GM12878 (cell line): ENCODE data around the gene ENOX1. TPM values are rescaled to one million over a fixed set of nuclear protein-coding genes. Genes with fewer than 3 reads are reported as not detected.

ENCODE experiments used
- ATAC-seq: fragments of 200-7000 bp; cut with Tn5 transposase; 3 replicates; pipeline ENCODE4 v1.9.1; 2020; ENCODE audit warnings: mild to moderate bottlenecking, moderate library complexity
- BruUV-seq: library from RNA; stranded (reverse); fragments of 400-500 nt; replicated peaks from 2 replicates; lab custom pipeline; 2021; lab: Mats Ljungman, UMichigan
- CTCF ChIA-PET: fragments of 300-600 bp; sonication (Branson Sonifier 250); formaldehyde crosslinking; extraction: SDS; loops from one replicate; lab custom pipeline; 2021; ENCODE audit warnings: inconsistent platforms; lab: Yijun Ruan, JAX
- POLR2A ChIA-PET: fragments of 350-600 bp; formaldehyde crosslinking; extraction: SDS; loops from one replicate; lab custom pipeline; 2021; ENCODE audit warnings: inconsistent platforms; lab: Charles Lee
- RAD21 ChIA-PET: fragments of 300-600 bp; sonication (Branson Sonifier 250); formaldehyde crosslinking; loops from one replicate; lab custom pipeline; 2023; ENCODE audit warnings: antibody characterized with exemption; ENCODE audit not compliant: unreplicated experiment; lab: Charles Lee
- SMC1A ChIA-PET: fragments of 300-600 bp; sonication (Branson Sonifier 250); formaldehyde crosslinking; loops from one replicate; lab custom pipeline; 2023; ENCODE audit not compliant: unreplicated experiment, uncharacterized antibody; lab: Charles Lee
- DNase-seq: peaks from one replicate; pipeline ENCODE4 v3.0.0-alpha.2; 2011; ENCODE audit warnings: low read depth, low spot score
- FAIRE-seq: peaks from 3 replicates; lab custom pipeline; 2011; peaks lifted over from hg19 to GRCh38; lab: Jason Lieb, UNC
- H2AFZ ChIP-seq: 2 replicates; pipeline ENCODE4 v1.6.0; 2011; ENCODE audit warnings: low read depth, low read length, control low read depth; ENCODE audit not compliant: control insufficient read depth
- H3K27ac ChIP-seq: 2 replicates; pipeline ENCODE4 v1.5.1; 2011; ENCODE audit warnings: control low read depth; ENCODE audit not compliant: control insufficient read depth, insufficient read depth
- H3K27me3 ChIP-seq, 2 experiments: replicated peaks in 1 of 2; 2 replicates each; pipeline versions ENCODE4 v1.6.0 to v1.6.1; 2011; ENCODE audit warnings: low read length in 1 of 2; ENCODE audit not compliant: control insufficient read depth in 2 of 2, insufficient read depth in 2 of 2
- H3K36me3 ChIP-seq, 2 experiments: 2 replicates each; pipeline ENCODE4 v1.5.1; 2011; ENCODE audit warnings: low read length in 1 of 2; ENCODE audit not compliant: control insufficient read depth in 2 of 2, insufficient read depth in 2 of 2
- H3K4me1 ChIP-seq: 2 replicates; pipeline ENCODE4 v1.6.1; 2011; ENCODE audit warnings: mild to moderate bottlenecking, low read length, moderate library complexity, mixed read lengths; ENCODE audit not compliant: control insufficient read depth, insufficient read depth
- H3K4me2 ChIP-seq: 2 replicates; pipeline ENCODE4 v1.6.0; 2011; ENCODE audit warnings: control low read depth; ENCODE audit not compliant: control insufficient read depth, insufficient read depth
- H3K4me3 ChIP-seq: fragments of 200-600 bp; sonication (generic); 2 replicates; pipeline ENCODE4 v1.5.1; 2016
- H3K79me2 ChIP-seq: 2 replicates; pipeline ENCODE4 v1.6.0; 2011; ENCODE audit warnings: low read length; ENCODE audit not compliant: control insufficient read depth, insufficient read depth
- H3K9ac ChIP-seq: 2 replicates; pipeline ENCODE4 v1.8.0; 2011; ENCODE audit warnings: low read length, control low read depth, mixed read lengths; ENCODE audit not compliant: control insufficient read depth, insufficient read depth
- H3K9me3 ChIP-seq: replicated peaks from 3 replicates; pipeline ENCODE4 v1.5.1; 2011; ENCODE audit warnings: mild to moderate bottlenecking, low read length; ENCODE audit not compliant: control insufficient read depth, insufficient read depth
- H4K20me1 ChIP-seq: 2 replicates; pipeline ENCODE4 v1.6.0; 2011; ENCODE audit not compliant: control insufficient read depth, insufficient read depth
- BHLHE40 ChIP-seq, 2 experiments: fragments of 450-650 bp in 1 of 2; IDR thresholded peaks; 2 replicates each; pipeline ENCODE4 v1.6.1; 2011 to 2017; ENCODE audit warnings: low read depth in 2 of 2, borderline replicate concordance in 1 of 2, improper control_type of control experiment in 1 of 2, low read length in 1 of 2, mild to moderate bottlenecking in 1 of 2
- FOXM1 ChIP-seq: IDR thresholded peaks from 2 replicates; pipeline ENCODE4 v1.6.1; 2012; ENCODE audit warnings: low read depth, mild to moderate bottlenecking, inconsistent platforms, low read length, moderate library complexity
- GATAD2B ChIP-seq: fragments of 450-650 bp; conservative IDR thresholded peaks from 2 replicates; pipeline ENCODE4 v1.6.1; 2017; ENCODE audit warnings: low read depth, mild to moderate bottlenecking, moderate library complexity
- KAT2A ChIP-seq: conservative IDR thresholded peaks from 2 replicates; pipeline ENCODE4 v1.6.1; 2011; ENCODE audit warnings: low read depth, low read length; ENCODE audit not compliant: control insufficient read depth
- NFIC ChIP-seq: IDR thresholded peaks from 2 replicates; pipeline ENCODE4 v1.6.1; 2012; ENCODE audit warnings: low read depth, mild to moderate bottlenecking, inconsistent platforms, low read length, moderate library complexity
- PAX8 ChIP-seq: fragments of 450-650 bp; IDR thresholded peaks from 2 replicates; pipeline ENCODE4 v1.6.1; 2017; ENCODE audit warnings: mild to moderate bottlenecking, moderate library complexity
- RAD51 ChIP-seq: fragments of 450-650 bp; IDR thresholded peaks from 2 replicates; pipeline ENCODE4 v1.6.1; 2016; ENCODE audit warnings: moderate library complexity, mild to moderate bottlenecking, inconsistent platforms
- SMARCA5 ChIP-seq: fragments of 450-650 bp; IDR thresholded peaks from 2 replicates; pipeline ENCODE4 v1.6.1; 2017; ENCODE audit warnings: mild to moderate bottlenecking
- STAT1 ChIP-seq: fragments of 450-650 bp; conservative IDR thresholded peaks from 2 replicates; pipeline ENCODE4 v1.6.1; 2014; ENCODE audit warnings: antibody characterized with exemption, mild to moderate bottlenecking
- SUPT20H ChIP-seq: IDR thresholded peaks from 2 replicates; pipeline ENCODE4 v1.6.1; 2011; ENCODE audit warnings: low read depth, mild to moderate bottlenecking, low read length, moderate library complexity, borderline replicate concordance; ENCODE audit not compliant: control insufficient read depth
- TAF1 ChIP-seq: IDR thresholded peaks from 2 replicates; pipeline ENCODE4 v1.6.1; 2011; ENCODE audit warnings: mild to moderate bottlenecking, low read depth, low read length, borderline replicate concordance
- TBL1XR1 ChIP-seq: IDR thresholded peaks from 2 replicates; pipeline ENCODE4 v1.6.1; 2012; ENCODE audit warnings: low read depth, low read length, improper control_type of control experiment
- ZNF217 ChIP-seq: fragments of 450-650 bp; IDR thresholded peaks from 2 replicates; pipeline ENCODE4 v1.6.1; 2017; ENCODE audit warnings: antibody characterized with exemption, mild to moderate bottlenecking
- in situ Hi-C: fragments of 300-500 bp; cut with MboI; formaldehyde crosslinking; loops from 9 replicates; pipeline ENCODE4 v1.14.3; 2018; ENCODE audit warnings: mixed read lengths
- intact Hi-C: fragments of 100-400 bp; cut with micrococcal nuclease; formaldehyde crosslinking; loops from one replicate; pipeline ENCODE4 v1.14.2; 2022; ENCODE audit not compliant: unreplicated experiment
- polyA plus RNA-seq, 11 experiments: library from polyadenylated mRNA; depleted of rRNA in 4 of 11; unstranded in 6 of 11; stranded (reverse) in 5 of 11; fragments of >200 nt; fragmentation: Nextera tagmentation in 4 of 11; fragmentation: Illumina TruSeq in 1 of 11; extraction: Ambion mirVana in 4 of 11; extraction: Trizol in 1 of 11; gene quantifications; 1 replicate in 1 of 11; 2 replicates in 10 of 11; pipeline versions ENCODE4 v1.2.1 to v1.2.3, GENCODE V29; 2011 to 2016; ENCODE audit warnings: inconsistent platforms in 2 of 11, missing spikeins in 2 of 11, low read depth in 1 of 11
- total RNA-seq, 4 experiments: library from RNA; depleted of rRNA in 3 of 4; stranded (reverse); fragments of >200 nt in 3 of 4; fragmentation: Illumina TruSeq in 1 of 4; extraction: Trizol in 1 of 4; gene quantifications; 2 replicates each; pipeline versions ENCODE4 v1.2.1 to v1.2.3, GENCODE V29; 2013 to 2021
- TF ChIP-seq, protein P1 (sequence below): IDR thresholded peaks from 2 replicates; pipeline ENCODE4 v1.6.1; 2011; ENCODE audit warnings: borderline replicate concordance, low read depth, mild to moderate bottlenecking, moderate library complexity, mixed read lengths, low read length; ENCODE audit not compliant: insufficient read depth; ENCODE audit errors: extremely low read length
- TF ChIP-seq, protein P2 (sequence below): fragments of 450-650 bp; IDR thresholded peaks from 2 replicates; pipeline ENCODE4 v1.6.1; 2017; ENCODE audit warnings: mild to moderate bottlenecking, moderate library complexity

The ENOX1 gene
- total and polyA plus RNA-seq, 10 of the 15 experiments (the other 5 are each of a cell fraction or from before 2014, with no cell fraction given): 0.11 to 0.26 (median 0.15) TPM

DNA sequence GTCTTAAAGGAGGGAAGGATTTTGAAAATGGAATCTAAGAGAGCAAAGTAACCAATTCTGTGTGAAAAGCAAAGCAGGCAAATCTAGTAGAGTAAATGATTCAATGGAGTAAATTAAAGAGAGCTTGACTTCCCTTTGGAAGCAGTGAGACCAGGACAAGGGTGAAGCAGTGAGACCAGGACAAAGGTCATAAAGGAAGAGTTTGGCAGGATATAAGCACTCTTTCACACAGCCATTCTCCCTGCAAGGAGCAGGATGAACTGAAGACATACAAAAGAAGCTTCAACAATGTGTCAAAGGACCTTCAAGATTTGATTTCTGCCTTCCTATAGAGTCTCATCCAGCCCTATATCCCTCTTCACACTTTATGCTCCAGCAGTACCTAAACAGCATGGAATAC lies 123.8 kb downstream of the ENOX1 start:
- TF ChIP-seq, protein P1, sequence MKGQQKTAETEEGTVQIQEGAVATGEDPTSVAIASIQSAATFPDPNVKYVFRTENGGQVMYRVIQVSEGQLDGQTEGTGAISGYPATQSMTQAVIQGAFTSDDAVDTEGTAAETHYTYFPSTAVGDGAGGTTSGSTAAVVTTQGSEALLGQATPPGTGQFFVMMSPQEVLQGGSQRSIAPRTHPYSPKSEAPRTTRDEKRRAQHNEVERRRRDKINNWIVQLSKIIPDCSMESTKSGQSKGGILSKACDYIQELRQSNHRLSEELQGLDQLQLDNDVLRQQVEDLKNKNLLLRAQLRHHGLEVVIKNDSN: no peak
- no peak for TF ChIP-seq STAT1
- TF ChIP-seq FOXM1: no peak
- TF ChIP-seq BHLHE40 (IDR thresholded peaks at IDR 0.05; ENCODE audit: borderline replicate concordance in 1 of 2, low read depth in 2 of 2, low read length in 1 of 2): no peak
- no peak for TF ChIP-seq PAX8
- no peak for TF ChIP-seq RAD51
- no peak for TF ChIP-seq KAT2A
- TF ChIP-seq GATAD2B: no peak
- TF ChIP-seq ZNF217: no peak
- no peak for TF ChIP-seq NFIC
- TF ChIP-seq TBL1XR1: no peak
- no peak for TF ChIP-seq TAF1
- TF ChIP-seq, protein P2, sequence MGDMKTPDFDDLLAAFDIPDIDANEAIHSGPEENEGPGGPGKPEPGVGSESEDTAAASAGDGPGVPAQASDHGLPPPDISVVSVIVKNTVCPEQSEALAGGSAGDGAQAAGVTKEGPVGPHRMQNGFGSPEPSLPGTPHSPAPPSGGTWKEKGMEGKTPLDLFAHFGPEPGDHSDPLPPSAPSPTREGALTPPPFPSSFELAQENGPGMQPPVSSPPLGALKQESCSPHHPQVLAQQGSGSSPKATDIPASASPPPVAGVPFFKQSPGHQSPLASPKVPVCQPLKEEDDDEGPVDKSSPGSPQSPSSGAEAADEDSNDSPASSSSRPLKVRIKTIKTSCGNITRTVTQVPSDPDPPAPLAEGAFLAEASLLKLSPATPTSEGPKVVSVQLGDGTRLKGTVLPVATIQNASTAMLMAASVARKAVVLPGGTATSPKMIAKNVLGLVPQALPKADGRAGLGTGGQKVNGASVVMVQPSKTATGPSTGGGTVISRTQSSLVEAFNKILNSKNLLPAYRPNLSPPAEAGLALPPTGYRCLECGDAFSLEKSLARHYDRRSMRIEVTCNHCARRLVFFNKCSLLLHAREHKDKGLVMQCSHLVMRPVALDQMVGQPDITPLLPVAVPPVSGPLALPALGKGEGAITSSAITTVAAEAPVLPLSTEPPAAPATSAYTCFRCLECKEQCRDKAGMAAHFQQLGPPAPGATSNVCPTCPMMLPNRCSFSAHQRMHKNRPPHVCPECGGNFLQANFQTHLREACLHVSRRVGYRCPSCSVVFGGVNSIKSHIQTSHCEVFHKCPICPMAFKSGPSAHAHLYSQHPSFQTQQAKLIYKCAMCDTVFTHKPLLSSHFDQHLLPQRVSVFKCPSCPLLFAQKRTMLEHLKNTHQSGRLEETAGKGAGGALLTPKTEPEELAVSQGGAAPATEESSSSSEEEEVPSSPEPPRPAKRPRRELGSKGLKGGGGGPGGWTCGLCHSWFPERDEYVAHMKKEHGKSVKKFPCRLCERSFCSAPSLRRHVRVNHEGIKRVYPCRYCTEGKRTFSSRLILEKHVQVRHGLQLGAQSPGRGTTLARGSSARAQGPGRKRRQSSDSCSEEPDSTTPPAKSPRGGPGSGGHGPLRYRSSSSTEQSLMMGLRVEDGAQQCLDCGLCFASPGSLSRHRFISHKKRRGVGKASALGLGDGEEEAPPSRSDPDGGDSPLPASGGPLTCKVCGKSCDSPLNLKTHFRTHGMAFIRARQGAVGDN: no peak
- TF ChIP-seq SUPT20H: no peak
- no peak for TF ChIP-seq SMARCA5
- DNase-seq: no peak
- no peaks in the 10 kb centered on the region for H3K9me3 ChIP-seq
- no peak overlapping the region for H2AFZ ChIP-seq
- no peak for ATAC-seq
- H3K4me1 ChIP-seq: no peaks in the 10 kb centered on the region
- no peak overlapping the region for H3K4me3 ChIP-seq
- H3K79me2 ChIP-seq: no peaks in the 10 kb centered on the region
- no peaks in the 10 kb centered on the region for H3K36me3 ChIP-seq
- SMC1A ChIA-PET: interaction anchor here (0.7 kb wide), 1 partner anchor 36 kb away, joined by 3 read pairs; no protein-coding TSS in a partner anchor
- CTCF ChIA-PET: no interaction called here
- no TSS peak for BruUV-seq
- no peak for FAIRE-seq
- H3K9ac ChIP-seq: no peak overlapping the region
- H3K4me2 ChIP-seq: no peak overlapping the region
- POLR2A ChIA-PET: no interaction called here
- in situ Hi-C loops (no loop called here), intact Hi-C loops (no loop called here)
- H3K27ac ChIP-seq: no peak overlapping the region
- H3K27me3 ChIP-seq: no peaks in the 10 kb centered on the region
- RAD21 ChIA-PET: no interaction called here
- H4K20me1 ChIP-seq: no peaks in the 10 kb centered on the region
